ENCODE measurements around the gene CTDSPL.

CTDSPL gene

GRCh38 chr3:37991109-37991508 lies 129.4 kb downstream of the CTDSPL start:
- no peak for DNase-seq

GRCh38 chr3:37991823-37992222 lies 130.1 kb downstream of the CTDSPL start:
- DNase-seq: no peak

GRCh38 chr3:37992271-37993066 lies 130.8 kb downstream of the CTDSPL start:
- DNase-seq: no peak

- DNase-seq: no peak
These were observed 131.4 kb downstream of the CTDSPL start for GRCh38 chr3:37993067-37993455.

GRCh38 chr3:37993460-37993819 lies 131.8 kb downstream of the CTDSPL start:
- DNase-seq: no peak

- no peak for DNase-seq
These were observed 132.3 kb downstream of the CTDSPL start for GRCh38 chr3:37993820-37994638.

- DNase-seq: no peak
These were observed 132.9 kb downstream of the CTDSPL start for GRCh38 chr3:37994639-37994972.

GRCh38 chr3:37995652-37996641 lies 134.3 kb downstream of the CTDSPL start:
- DNase-seq: no peak

GRCh38 chr3:37996785-37997301 lies 135.2 kb downstream of the CTDSPL start:
- peak; percentile 21 for DNase-seq

GRCh38 chr3:37997342-37997741 lies 135.7 kb downstream of the CTDSPL start:
- no peak for DNase-seq

GRCh38 chr3:37997791-37998370 lies 136.2 kb downstream of the CTDSPL start:
- no peak for DNase-seq

- DNase-seq: no peak
These were observed 138.2 kb downstream of the CTDSPL start for GRCh38 chr3:37999836-38000235.

GRCh38 chr3:38000242-38000916 lies 138.7 kb downstream of the CTDSPL start:
- no peak for DNase-seq

- no peak for DNase-seq
These were observed 139.3 kb downstream of the CTDSPL start for GRCh38 chr3:38000965-38001455.

GRCh38 chr3:38001456-38002081 lies 139.9 kb downstream of the CTDSPL start:
- DNase-seq: no peak

GRCh38 chr3:38002291-38002876 lies 140.7 kb downstream of the CTDSPL start:
- DNase-seq: no peak

- no peak for DNase-seq
These were observed 141.3 kb downstream of the CTDSPL start for GRCh38 chr3:38002940-38003339.

- DNase-seq: no peak
These were observed 141.7 kb downstream of the CTDSPL start for GRCh38 chr3:38003371-38003816.

- DNase-seq: no peak
These were observed 142.2 kb downstream of the CTDSPL start for GRCh38 chr3:38003817-38004414.

- no peak for DNase-seq
These were observed 142.9 kb downstream of the CTDSPL start for GRCh38 chr3:38004415-38005075.
